Adipose tissue (tissue), 3 donors: Measurements from ENCODE around the gene OR8A1. TPM values are rescaled to one million over a fixed set of nuclear protein-coding genes. Genes with fewer than 3 reads are reported as not detected.

Experiments used
- H3K27ac ChIP-seq: one replicate; pipeline ENCODE4 v1.5.1; 2013; ENCODE audit warnings: low read depth, low read length
- WGBS, 3 donors: extraction: QIAGEN DNeasy Blood & Tissue Kit; methylation state at CpG; one replicate each; pipeline ENCODE4 v1.1.7; 2013; 5-methylcytosine and 5-hydroxymethylcytosine counted together
- polyA plus RNA-seq, 3 donors: library from polyadenylated mRNA; stranded (reverse); fragments of 200-250 nt; gene quantifications; one replicate each; pipeline ENCODE4 v1.2.3, GENCODE V29; 2013
- donor health status: healthy with polysubstance abuse.
- donor health status: Bipolar disorder and iron deficiency.
- donor health status: healthy.

The OR8A1 gene
- under 1 TPM in 1 of 3 donors, not detected in 2; under 0.01 TPM for polyA plus RNA-seq

GRCh38 chr11:124569697-124570096 lies at the start of gene OR8A1:
Gene OR8A1, plus strand, starts transcription at chr11:124569997. Its CDS starts 123 bp downstream, at chr11:124570120.
- H3K27ac ChIP-seq = no peak within 1 kb of the TSS
- 40 to 70% (median 54%) methylated on average over 4 of the region's 4 CpGs for WGBS, 3 donors

DNA sequence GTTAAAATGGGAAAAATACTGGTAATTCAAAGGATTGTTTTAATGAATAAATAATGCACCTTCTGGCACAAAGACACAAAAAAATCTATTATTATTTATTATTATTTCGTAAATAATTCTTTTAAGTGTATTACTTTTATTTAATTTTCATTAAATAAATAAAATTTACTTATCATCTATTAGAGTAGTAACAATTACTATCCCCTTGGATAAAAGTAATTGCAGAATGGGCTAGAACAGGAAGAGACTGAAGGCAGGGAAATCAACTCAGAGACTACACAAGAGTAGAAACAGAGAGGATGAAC lies 49.3 kb upstream of the OR8A1 start:
- WGBS, 3 donors = 63 to 87% (median 74%) methylated on average over 1 of the region's 1 CpG
- H3K27ac ChIP-seq = no peak overlapping the region

DNA sequence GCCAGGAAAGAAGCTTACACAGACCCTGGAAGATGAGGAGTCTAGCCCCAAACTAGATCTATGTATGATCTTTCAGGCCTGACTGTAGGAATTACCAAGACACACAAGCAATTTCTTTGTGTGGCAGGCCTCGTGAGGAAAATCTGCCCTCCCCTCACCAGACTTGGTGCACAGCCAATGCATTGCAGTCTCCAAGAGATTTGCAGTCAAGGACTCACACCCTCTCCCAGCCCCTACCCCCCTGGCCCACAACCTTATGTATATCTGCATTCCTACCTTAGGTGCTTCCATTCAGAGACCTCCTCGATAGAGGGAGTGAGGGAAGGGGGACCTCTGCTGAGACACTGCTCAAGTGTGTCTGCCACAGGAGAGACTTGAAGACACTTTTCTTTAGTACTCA lies 36.2 kb upstream of the OR8A1 start:
- no peak overlapping the region for H3K27ac ChIP-seq
- 38 to 66% (median 65%) methylated on average over 2 of the region's 2 CpGs for WGBS, 3 donors

DNA sequence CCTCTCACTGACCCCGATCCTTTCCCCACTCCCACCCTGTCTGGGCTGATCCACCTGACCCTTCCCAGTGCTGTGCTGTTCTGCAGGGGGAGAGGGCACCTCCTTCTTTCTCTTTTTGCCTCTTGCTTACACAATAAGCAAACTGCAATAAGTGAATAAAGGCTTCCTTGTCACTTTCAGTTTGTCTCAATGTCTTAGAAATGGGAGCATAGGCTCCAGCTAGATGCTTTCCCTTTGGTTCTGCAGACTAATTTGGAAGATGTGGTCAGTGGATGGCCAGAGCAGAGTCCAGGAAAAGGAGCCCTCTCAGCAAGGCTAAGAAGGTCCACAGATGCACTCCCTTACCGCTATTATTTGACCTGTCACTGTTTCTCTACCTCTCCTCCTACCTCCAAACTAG lies 35.7 kb upstream of the OR8A1 start:
- WGBS, 3 donors = 80 to 83% (median 82%) methylated on average over 2 of the region's 2 CpGs
- H3K27ac ChIP-seq = no peak overlapping the region

DNA sequence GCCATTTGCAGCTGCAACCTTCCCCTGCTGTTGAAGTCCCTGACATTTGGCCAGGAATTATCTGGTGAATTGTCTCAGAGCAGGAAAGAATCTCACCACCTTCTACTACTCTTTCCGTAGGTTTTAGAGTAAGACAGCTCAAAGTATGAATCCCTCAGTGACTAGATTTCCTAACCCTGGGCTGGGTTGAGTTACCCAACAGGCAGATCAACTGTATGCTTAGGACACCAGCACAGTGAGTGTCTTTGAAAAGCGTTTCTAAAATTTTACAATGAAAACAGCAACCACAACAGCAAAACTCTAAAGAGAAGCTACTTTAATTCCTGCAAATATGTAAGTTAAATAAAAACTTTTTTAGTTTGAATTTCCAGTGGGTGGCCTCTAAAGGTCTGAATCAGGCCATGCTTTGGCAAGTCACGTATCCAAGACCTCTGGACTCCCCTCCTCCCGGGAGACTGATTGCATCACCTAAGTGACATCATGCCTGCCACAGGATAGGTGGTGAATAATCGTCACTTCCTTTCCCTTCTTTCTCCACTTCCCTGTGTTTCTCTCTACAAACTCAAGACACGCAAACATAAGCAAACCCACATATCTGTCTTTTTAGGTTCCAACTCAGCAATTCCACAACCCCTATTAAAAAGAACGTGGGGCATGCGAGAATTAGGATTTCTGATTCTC lies 34.1 kb upstream of the OR8A1 start:
- no peak overlapping the region for H3K27ac ChIP-seq
- WGBS, 3 donors = 57 to 83% (median 65%) methylated on average over 8 of the region's 8 CpGs

DNA sequence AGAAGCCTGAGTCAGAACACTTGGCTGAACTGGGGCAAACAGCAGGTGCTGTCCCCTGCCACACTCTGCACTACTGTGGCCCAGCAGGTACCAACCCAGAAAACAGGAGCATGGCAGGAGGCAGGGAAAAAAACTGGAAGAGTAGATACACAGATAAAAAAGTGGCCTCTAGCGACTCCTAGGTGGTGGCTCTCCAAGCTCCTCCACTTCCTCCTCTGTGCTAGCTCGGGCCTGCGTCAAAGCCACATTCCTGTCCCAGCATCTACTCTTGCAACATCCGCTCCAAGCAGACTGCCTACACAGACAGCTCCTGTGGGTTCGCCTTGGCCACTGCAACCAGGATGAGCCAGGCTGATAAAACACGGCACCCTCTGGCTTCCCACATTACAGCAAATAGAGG lies 33.3 kb upstream of the OR8A1 start:
- WGBS, 3 donors = 19 to 35% (median 30%) methylated on average over 6 of the region's 6 CpGs
- no peak overlapping the region for H3K27ac ChIP-seq

DNA sequence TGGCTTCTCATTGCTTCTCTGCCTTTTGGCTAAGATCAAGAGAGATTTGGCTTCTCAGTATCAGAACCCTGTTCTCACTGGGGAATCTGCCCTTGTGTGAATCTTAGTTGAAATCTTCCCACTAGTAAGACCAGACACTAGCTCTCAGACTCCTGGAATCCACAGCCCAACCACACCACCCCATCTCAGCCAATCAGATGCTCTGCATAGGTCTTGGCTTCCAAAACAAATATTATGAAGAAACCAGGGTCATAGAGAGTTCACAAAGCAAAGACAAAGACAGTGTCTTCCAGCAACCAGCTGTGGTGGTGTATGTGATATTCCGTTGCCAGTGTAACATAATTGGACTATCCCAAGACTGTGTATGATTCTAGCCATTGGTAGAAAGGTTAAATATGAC lies 31.8 kb upstream of the OR8A1 start:
- 43 to 65% (median 61%) methylated on average over 1 of the region's 1 CpG for WGBS, 3 donors
- no peak overlapping the region for H3K27ac ChIP-seq

DNA sequence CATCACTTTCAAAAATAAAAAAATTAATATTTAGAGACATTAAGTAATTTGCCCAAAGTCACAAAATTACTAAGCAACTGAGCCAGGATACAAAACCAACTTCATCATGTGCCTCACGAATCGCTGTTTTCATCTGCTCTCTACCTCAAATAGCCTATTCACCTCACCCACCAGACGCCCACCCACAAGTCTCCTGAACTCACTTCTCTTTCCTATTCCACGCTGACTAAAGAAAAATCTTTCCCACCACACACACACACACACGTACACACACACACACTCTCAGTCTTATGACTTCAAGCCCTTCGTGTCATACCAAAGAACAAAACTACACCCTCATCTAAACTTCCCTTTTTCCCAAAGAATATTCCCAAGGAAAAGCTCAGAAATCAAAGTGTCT lies 28.6 kb upstream of the OR8A1 start:
- 74 to 78% (median 78%) methylated on average over 6 of the region's 6 CpGs for WGBS, 3 donors
- no peak overlapping the region for H3K27ac ChIP-seq

DNA sequence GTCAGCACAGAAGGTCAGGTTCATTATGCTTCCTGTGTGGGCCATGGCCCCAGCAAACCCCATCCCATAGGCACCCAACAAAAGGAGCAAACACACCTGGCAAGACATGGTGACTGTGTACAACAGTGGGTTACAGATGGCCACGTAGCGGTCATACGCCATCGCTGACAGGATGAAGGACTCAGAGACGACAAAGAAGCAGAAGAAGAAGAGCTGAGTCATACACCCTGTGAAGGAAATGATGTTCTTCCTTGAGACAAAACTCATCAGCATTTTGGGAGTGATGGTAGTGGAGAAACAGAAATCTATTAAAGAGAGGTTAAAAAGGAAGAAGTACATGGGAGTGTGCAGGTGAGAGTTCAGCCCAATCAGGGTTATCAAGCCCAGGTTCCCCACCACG lies 26.7 kb upstream of the OR8A1 start:
- 70 to 81% (median 74%) methylated on average over 6 of the region's 6 CpGs for WGBS, 3 donors
- H3K27ac ChIP-seq = no peak overlapping the region

GRCh38 chr11:124543554-124543953 lies 26.2 kb upstream of the OR8A1 start, which contains the start of gene OR8B12:
Gene OR8B12, minus strand, starts transcription at chr11:124543654. Its CDS starts 0 bp downstream, at chr11:124543654.
- WGBS, 3 donors = 79 to 87% (median 84%) methylated on average over 5 of the region's 5 CpGs

DNA sequence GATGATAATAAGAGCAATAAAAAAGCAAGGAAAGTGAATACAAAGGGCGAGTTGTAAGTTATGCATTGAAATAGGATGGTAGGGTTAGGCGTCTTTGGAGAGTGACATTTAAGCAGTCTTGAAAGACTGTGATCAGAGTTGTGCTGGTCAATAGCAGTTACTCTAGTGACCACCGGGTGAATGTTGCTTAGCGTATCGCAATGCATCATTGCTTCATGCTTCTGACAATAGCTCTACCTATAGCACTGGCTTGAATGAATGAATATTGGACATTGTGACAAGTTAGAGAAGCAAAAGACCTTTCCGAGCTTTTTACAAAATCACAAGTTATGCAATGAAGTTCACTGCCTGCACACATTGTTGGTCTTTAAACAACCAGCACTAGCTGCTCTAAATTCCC lies 18.6 kb upstream of the OR8A1 start:
- no peak overlapping the region for H3K27ac ChIP-seq
- 75 to 86% (median 85%) methylated on average over 6 of the region's 6 CpGs for WGBS, 3 donors

More at GRCh38 chr11:124543554-124543953, 26.2 kb upstream of the OR8A1 start, which contains the start of gene OR8B12:
- H3K27ac ChIP-seq = no peak within 1 kb of the TSS

GRCh38 chr11:124551987-124552386 lies 17.8 kb upstream of the OR8A1 start:
- 81 to 91% (median 86%) methylated on average over 4 of the region's 4 CpGs for WGBS, 3 donors
- no peak overlapping the region for H3K27ac ChIP-seq

DNA sequence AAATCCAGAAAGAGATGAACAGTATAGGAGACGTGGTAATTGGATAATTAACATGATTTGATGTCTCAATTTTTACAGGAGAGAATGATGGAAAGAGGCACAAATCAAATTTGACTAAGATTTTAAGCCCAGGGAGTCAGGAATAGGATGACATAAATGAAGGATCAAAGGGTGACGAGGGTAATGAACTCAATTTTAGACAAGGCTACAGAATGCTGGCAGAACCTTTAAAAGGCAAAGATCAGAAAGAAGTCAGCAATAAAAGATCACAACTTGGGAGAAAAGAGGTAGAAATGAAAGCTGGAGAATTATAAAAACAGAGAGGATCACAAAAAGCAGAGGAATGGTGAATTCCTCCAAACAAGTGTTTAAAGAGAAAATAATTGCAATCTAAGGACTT lies 13.0 kb upstream of the OR8A1 start:
- 41 to 64% (median 59%) methylated on average over 2 of the region's 2 CpGs for WGBS, 3 donors
- no peak overlapping the region for H3K27ac ChIP-seq

- H3K27ac ChIP-seq = no peak overlapping the region
- 71 to 85% (median 78%) methylated on average over 7 of the region's 7 CpGs for WGBS, 3 donors
Measured at GRCh38 chr11:124570160-124570559, 363 bp downstream of the OR8A1 start.

- WGBS, 3 donors = 68 to 73% (median 69%) methylated on average over 6 of the region's 6 CpGs
- H3K27ac ChIP-seq = no peak overlapping the region
Measured at GRCh38 chr11:124577716-124578427, 8.1 kb downstream of the OR8A1 start.

- no peak overlapping the region for H3K27ac ChIP-seq
- WGBS, 3 donors = 36 to 82% (median 82%) methylated on average over 4 of the region's 4 CpGs
Measured at GRCh38 chr11:124578761-124579160, 9.0 kb downstream of the OR8A1 start.

- 63 to 85% (median 83%) methylated on average over 6 of the region's 6 CpGs for WGBS, 3 donors
- no peak overlapping the region for H3K27ac ChIP-seq
Measured at GRCh38 chr11:124581817-124582216, 12.0 kb downstream of the OR8A1 start.

DNA sequence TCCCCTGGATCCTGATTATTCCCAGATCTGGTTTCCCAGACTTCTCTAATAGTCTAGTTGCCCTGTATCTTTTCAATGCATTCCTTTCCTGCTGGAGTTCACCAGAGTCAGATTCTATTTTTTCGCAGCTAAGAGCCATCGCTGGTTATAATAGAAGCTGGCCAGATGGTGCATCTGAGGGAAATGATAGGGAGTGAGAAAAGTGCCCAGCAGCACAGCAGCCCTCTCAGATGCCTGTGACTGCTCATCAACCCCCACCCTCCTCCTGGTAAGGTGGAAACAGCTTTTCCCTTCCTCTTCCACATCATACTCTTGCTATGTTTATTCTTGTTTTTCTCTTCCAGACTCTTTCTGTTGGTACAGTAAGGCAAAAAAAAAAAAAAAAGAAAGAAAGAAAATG lies 12.8 kb downstream of the OR8A1 start:
- WGBS, 3 donors = 80 to 86% (median 86%) methylated on average over 2 of the region's 2 CpGs

DNA sequence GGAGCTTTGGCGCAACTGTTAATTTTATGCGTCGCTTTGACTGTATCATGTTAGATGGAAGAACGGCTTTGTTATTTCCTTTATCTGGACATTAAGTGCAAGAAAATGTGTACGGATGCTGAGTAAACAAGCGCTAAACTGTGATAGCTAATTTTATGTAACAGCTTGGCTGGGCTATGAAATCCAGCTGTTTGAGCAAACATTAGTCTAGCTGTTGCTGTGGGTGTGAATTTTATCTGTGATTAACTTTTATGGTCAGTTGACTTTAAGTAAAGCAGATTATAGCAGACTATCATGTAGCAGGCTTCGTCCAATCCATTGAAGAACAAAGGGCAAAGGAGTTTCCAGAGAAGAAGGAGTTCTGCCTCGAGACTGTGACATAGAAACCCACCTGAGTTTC lies 14.0 kb downstream of the OR8A1 start:
- no peak overlapping the region for H3K27ac ChIP-seq
- WGBS, 3 donors = 47 to 86% (median 77%) methylated on average over 8 of the region's 8 CpGs

More for the DNA sequence above, 12.8 kb downstream of the OR8A1 start:
- no peak overlapping the region for H3K27ac ChIP-seq
